Amygdala (tissue), 56 donors: ENCODE data around the gene FOXP1.

Experiments used
- DNase-seq, 56 donors: peaks; one replicate each; lab custom pipeline; 2025; lab: John Stamatoyannopoulos, UW

FOXP1 gene

DNA sequence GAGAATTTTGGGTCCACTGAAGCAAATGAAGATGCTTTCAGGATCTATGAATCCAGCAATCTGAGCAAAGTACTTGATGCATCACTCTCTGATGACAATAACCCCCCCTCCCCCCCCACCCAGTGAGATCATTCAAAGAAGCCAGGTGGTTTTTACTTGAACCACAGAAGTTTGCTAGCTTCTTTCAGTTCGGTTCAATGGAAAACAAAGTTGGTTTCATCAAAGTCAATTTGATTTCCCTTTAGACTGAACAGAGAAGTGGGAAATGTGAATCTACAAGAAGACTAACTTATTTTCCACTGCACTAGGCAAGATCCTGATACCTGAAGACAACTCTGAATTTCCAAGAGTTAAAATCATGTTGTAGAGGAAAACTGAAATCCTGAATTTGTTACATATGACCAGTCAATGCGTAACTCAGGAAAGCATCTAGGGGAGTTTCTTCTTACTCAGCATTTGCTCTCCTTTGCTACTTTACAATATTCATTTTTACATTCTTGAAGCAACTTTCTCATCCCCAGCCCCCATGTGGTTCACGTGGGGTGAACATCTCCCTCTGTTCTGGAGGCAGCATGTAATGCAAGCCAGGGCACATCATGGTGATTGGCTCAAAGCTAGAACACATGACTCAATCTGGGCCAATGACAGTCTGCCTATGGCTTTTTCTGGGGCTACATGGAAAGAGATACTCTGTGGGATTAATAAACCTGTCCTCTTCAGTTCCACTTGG, 572.6 kb downstream of the FOXP1 start:
- DNase-seq, result no peak

DNA sequence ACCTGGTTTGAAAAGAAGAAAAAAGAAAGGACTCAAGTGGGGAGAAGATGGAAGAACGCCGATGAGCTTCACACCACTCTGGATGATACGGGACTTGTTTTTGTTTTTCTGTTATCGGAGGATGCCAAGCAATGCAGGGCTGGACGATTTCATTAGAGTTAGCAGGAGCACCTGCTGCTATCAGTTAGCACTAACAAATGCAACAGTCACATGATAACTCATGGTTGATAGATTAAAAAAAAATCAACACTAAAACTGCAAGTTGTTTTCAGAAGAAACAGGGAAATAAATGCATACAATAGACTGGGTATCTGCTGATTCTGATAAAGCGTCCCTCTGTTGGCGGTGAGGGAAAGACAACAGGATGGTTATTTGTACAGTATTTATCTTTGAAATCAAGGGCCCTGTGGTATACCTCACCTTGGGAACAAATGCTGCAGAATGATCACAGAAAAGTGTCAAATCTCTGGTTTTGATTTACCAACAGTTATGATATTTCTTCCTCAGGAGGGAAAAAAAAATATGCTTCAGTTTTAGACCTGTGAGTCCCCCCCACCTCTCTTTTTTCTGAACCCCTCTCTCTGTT, 575.1 kb downstream of the FOXP1 start:
- DNase-seq, result no peak

DNA sequence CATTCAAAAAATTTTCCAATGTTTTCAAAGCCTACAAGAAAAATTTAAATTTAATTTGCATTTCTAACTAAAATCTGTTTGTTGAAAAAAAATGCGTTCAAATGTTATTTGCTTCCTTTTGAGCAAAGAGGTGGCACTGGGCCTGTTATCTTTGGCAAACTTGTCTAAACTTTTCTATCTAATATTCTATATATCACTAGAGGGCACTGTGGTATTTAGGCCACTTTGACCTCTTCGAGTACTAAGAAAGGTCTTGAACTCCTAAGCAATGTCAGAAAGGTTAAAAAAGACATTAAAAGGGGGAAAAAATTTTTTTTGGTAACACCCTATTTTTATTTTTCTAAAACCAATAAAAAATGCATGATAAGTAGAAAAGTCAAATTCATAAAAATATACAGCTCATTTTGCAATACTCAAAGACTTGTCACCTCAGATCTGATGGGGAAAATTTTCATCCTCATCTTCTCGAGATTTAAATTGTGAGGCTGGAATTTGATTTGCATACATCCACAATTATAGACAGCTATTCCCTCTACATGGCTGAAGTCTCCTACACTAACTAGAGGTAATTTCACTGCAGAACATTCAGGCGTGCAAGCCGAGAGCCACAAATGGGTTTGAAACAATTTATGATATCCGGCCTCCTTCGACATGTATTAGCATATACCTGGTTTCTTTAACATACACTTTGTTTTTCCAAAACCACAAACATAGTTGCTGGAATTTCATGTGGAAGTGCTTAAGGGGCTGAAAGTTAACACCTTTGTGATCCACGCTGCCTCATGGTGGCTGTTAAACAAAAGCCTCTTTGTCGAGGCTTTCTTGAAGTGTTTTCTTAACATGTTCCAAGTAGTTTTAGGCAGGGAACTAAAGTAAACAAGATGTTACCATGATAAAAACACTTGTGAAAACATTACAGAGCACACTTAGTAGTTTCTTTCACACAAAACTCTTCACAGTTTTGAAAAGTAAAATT, 576.4 kb downstream of the FOXP1 start:
- DNase-seq, result no peak

DNA sequence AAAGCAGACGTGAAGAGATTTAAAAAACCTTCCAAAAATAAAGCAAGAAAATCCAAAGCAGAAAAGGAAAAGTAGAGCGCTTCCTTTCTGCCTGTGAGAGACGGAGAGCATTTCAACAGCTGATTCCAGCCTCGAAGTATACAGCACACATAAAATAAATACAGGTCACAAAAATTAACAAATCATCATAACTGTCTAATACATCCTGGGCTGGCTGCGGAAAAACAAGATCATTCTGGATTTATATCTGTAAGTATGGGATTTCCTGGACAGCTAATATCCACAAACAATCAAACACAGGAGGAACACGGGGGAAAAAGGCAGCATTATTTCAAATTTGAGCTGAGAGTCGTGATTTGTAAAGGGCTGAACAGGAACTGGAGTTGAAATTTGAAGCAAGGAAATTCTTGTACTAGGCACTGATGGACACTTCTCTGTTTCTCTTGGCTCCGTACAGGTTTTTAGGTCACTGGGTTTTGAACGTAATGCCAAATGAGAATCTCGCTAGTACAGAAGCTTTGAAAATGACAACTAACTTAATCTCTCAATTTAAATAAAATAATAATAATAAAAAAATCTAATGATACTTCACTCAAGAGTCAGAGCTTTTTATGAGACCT, 577.7 kb downstream of the FOXP1 start:
- DNase-seq, result no peak

DNA sequence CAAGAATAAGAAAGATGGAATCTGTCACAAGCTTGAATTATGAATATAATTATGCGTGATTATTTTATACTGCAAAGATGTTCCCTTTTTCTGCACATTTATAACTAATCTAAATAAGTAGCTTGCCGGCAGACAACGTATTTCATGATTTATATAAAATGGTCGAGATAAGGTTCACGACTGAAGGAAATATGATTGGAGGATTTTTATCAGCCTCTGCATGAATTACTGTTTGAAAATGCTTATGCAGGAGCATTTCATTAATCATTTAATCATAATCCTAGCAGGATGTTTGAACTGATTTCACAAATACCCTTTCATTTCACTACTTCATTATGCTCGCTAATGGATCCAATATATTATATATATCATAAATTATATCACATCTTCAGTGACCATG, 580.0 kb downstream of the FOXP1 start:
- no peak for DNase-seq

DNA sequence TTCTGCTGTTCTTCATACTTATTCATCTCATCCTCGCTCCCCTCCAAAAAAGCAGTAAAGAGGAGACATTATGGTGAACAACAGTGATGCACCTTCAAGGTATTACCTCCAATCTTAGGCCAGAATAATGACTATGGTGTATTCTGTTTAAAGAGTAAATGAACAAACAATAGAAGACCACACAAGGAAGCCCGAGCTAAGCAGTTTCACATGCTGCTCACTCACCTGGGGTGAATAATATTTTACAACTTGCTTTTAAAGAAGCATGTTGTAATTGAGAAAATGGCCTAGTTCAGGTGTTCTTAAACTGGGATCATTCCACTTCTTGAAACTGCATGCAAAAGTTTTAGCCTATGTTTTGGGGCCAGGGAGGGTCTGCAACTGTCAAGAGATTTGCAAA, 581.2 kb downstream of the FOXP1 start:
- DNase-seq, result no peak

DNA sequence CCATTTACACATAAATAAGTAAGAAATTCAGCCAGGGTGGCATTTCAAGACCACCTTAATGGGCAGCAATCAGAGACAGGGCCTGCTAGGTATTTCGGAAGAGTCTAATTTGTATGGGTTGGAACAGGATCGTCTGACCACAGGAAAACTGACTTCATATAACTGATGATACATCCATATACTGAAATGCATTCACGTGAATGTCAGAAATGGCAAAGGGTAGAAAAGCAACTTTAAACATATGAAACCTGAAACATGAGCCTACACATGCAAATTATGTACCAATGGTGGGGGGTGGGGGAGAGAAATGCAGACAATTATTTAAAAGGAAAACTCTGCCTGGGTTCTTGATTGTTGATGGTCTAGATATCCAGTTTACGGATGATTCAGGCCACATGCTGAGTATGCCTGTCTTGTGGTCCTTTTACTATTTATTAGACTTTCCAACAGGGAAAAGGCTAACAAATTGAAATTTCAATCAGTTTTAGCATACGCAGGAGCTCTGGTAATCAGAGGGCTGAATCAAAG, 582.2 kb downstream of the FOXP1 start:
- no peak for DNase-seq

DNA sequence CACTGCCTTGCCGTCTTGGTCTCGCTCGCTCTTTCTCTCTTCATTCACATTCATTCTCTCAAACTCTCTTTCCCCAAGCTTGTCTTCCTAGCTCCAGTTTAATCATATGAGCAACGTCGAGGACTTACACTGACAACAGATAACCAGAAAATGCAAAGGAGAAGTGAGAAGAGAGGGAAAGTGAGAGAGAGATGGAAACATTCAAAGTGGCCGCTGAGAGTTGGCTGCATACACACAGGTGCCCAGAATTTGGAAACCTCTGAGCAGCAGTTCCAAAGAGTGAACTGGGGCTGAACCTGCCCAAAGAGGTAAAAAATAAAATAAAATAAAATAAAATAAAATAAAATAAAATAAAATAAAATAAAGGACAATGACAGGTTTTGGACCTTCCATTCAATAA, 583.0 kb downstream of the FOXP1 start:
- no peak for DNase-seq

DNA sequence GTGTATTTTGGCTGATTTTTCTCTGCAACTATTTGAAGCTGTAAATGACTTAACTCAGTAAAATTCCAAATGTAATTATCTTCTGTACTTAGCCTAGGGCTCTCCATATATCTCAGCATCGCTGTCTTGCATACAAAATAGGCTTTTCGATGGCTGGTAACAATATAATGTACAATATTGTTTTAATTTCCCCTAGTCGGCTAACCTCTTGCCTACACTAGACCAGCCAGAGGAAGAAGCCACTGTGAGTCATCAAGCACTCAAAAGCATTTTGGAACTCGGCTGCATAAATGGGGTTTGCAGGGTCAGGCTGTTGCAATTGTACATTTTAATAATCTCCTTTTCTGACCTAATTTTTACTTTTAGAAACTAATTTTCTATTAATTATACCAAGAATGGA, 583.8 kb downstream of the FOXP1 start:
- no peak for DNase-seq

DNA sequence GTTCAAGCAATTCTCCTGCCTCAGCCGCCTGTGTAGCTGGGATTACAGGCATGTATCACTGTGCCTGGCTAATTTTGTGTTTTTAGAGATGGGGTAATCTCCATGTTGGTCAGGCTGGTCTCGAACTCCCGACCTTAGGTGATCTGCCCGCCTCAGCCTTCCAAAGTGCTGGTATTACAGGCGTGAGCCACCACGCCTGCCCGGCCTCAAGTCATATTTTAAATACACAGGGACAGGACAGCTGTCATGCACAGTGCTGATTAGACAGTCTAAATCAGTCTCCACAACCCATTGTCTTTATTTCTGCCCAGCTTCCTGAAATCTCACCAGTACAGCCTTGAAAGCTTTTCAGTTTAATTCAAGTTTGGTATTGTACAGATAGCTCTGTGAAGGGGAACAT, 587.4 kb downstream of the FOXP1 start:
- DNase-seq, result no peak

DNA sequence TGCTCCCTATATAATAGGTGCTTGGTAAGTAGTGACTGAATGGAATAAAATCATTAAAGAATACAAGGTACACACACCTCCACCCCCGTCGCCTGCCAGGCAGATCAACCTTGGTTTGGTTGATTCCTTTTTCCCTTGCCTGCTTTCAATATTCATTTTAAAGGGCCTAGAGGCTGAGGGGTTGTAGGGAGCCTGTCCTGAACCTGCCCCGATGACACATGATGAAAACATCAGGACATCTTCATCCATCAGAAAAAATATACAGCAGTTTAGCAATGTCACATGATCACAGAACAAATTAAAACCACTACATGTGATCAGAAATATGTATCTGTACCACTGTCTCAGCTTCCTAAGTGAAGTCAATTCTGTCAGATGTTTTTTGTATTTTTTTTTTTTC, 588.9 kb downstream of the FOXP1 start:
- no peak for DNase-seq

DNA sequence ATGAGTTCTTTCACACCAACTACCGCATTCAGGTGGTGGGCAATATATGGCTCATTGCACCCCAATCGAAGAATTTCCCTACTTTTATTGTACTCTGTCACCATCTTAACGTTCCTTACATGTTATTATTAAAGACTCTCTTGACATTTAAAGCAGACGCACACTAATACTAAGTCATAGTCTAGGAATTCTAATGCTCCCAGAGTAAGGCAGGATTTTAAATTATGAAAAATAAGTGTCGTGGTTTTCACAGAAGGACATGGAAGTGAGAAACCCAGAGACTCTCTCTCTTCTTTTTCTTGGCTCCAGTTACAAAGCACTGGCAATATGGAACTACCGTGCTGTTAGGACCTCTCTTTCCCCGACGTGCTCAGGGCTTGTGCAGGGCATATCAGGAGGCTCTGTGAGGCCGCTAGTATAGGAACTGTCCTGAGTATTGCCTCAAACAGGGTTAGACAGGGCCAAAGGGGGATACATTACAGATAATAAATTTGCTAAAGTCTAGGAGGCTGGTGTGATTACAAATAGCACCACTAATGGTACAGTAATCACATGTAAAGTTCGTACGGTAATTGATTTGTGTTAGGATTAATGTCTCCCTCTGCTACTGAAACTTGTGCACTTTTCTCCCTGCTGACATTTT, 590.8 kb downstream of the FOXP1 start:
- no peak for DNase-seq

DNA sequence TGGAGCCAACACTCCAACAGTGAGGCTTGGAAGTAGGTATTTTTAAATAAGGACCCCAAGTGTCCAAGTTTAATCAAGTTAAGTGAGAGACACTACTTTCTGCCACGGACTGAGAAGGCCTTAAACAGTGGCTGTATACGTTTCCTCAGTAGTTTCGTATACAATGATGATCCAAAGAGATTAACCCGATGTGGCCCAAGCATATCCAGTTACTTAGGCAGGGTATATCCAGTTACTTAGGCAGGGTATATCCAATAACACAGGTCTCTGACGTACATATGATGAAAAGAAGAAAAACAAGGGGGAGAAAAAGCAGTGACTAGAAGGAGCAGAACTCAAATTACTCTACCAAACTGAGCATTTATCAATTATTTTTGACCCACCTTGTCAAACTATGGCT, 591.4 kb downstream of the FOXP1 start:
- DNase-seq, result no peak

DNA sequence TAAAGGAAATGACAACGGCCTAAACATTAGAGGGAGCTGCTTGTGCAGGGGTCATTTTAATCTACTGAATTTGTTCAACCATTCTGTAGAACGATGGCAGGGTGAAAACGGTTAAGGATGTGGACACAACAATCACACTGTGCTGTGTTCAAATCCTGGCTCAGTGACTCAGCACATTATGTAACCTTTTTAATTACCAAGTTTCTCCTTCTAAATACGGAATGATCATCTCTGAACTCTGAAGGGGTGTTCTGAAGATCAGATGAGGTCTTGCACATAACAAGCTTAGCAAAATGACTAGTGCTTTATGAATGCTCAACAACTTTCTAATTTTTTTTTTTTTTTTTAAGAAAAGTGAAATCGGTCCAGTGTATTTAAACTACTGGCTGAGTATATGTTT, 592.8 kb downstream of the FOXP1 start:
- no peak for DNase-seq

DNA sequence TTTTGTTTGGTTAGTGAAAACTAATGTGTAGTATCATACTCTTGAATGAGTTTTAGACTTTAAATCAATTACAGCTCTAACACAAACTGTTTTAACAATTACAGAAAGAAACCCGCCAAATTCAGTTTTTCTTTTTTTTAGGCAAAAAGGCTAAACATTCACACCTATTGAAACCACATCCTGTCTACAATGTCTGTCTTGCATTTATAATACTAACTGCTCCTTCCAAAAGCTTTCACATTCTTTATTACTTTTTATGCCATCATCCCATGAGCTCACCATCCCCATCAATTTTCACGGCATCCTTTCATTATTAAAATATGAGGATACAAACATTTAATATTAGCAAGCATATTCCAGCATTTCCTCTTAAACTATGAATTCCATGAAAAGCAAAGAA, 593.3 kb downstream of the FOXP1 start:
- DNase-seq, result no peak

DNA sequence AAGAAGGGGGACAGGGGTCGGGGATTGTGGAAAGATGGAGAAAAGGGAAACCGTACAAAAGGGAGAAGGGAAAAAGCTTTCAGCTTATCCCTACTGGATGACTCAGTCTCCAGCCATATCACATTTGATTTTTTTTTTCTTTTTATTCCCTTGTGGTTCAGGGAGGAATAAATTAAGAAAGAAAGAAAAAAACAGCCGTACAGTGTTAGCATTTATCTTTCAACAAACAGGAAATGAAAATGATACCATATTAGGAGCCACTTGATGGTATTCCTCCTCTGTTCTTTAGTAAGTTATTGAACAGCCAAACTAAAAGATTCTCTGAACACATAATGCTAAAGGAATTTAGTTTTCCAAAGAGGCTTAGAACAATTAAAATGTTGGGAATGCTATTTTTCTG, 594.4 kb downstream of the FOXP1 start:
- no peak for DNase-seq

DNA sequence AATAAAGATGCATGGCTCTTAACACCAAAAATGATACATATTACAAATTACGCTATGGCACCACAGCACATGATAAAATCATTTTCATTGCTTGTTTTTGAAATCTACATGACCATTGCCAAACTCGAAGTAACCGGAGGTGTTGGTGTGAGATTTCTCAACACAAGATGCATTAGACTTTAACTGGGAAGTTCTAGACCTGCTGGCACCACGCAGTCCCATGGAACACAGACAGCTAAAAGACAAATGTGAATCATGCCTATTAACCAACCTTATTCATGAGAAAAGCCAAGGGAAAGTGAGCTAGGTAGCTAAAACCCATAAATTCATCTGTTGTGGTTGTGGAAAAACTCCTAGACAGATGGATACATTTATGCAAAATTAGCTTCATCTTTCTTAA, 595.4 kb downstream of the FOXP1 start:
- DNase-seq, result no peak

DNA sequence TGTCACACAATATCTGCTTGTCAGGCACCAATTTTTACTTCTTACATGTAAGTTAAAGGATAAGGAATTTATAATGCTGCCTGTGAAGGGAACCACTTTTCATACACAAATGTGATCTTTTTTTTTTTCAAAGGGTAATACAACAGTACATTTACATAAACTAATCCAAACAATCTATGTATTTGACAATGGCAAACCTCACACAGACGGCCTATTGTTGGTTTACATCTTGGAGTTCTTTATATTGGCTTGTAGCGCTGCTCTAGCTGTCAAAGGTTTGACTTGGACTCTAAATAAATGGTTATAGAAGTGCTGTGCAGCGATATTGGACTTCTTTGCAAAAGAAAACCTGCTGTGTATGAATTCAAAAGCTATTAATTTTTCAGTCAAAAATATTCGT, 598.0 kb downstream of the FOXP1 start:
- DNase-seq, result no peak

DNA sequence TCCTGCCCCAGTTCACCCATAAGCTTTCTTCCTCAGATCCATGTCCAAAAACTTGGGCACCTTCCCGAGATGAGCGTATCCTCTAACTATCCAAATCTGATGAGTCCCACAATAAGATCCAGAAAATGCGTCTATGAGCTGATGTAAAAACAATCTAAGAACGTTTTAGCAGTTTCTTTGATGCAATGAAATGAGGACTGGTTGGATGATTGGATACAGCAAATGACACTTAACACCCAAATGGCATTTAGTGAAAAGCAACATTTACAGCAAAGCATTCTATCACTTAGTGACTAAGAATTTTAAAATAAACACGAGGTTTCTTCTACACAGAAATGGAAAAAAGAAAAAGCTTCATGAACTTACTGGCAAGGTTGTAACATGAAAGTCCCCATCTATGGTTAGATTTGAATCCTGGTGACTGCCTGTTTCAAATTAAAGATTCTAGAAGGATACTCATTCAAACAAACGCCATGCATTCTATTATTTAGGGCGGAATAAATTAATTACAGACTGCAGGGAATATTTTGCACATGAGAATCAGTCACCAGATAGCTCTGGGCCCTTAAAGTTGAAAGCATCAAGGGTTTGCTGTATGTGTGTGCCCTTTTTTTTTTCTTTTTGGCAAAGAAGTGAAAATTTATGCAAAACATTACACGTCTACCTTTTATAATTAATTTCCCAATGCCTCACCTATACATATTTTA, 598.6 kb downstream of the FOXP1 start:
- DNase-seq, result no peak

DNA sequence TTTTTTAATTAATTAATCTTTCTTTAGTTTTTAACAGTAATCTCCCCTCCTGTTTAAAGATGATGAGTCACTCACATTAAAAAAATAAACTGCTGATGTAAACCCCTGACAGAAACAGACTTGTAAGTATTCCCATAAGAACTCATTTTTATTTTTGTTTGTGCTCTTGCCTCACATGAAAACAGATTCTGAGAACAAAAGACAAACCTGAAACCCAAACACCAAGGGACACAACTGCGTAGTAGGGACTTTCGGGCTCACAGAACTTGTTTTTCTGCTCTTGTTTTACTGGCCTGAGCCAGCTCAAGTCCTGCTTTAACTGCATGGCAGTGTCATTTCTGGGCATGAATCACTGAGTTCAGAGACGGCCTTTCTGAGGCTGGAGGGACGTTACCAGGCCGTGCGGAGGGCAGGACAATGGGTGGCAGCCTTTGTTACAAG, 600.8 kb downstream of the FOXP1 start:
- DNase-seq, result peak in 30 of 56 donors; percentile 1 to 55 (median 18)
